ENCODE measurements around the gene ZNF621. TPM values are rescaled to one million over a fixed set of nuclear protein-coding genes. Genes with fewer than 3 reads are reported as not detected.

ZNF621 gene
- total RNA-seq, 2 donors from 2014 or later: 6.6 to 7.0 TPM

GRCh38 chr3:40583691-40584090 lies 58.9 kb downstream of the ZNF621 start:
- Histone ChIP-seq H3K4me3 (no peak overlapping the region), H3K9me3 (no peaks in the 10 kb centered on the region), H3K36me3 (no peaks in the 10 kb centered on the region), H3K27me3 (no peaks in the 10 kb centered on the region), H3K4me1 (peaks cover 0 to 29% of the 10 kb centered on the region in 2 donors), H3K27ac (no peak overlapping the region)
- no peak for DNase-seq (ENCODE audit: low spot score)
- TF ChIP-seq, protein P1, sequence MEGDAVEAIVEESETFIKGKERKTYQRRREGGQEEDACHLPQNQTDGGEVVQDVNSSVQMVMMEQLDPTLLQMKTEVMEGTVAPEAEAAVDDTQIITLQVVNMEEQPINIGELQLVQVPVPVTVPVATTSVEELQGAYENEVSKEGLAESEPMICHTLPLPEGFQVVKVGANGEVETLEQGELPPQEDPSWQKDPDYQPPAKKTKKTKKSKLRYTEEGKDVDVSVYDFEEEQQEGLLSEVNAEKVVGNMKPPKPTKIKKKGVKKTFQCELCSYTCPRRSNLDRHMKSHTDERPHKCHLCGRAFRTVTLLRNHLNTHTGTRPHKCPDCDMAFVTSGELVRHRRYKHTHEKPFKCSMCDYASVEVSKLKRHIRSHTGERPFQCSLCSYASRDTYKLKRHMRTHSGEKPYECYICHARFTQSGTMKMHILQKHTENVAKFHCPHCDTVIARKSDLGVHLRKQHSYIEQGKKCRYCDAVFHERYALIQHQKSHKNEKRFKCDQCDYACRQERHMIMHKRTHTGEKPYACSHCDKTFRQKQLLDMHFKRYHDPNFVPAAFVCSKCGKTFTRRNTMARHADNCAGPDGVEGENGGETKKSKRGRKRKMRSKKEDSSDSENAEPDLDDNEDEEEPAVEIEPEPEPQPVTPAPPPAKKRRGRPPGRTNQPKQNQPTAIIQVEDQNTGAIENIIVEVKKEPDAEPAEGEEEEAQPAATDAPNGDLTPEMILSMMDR (IDR thresholded peaks at IDR 0.05): no peak

DNA sequence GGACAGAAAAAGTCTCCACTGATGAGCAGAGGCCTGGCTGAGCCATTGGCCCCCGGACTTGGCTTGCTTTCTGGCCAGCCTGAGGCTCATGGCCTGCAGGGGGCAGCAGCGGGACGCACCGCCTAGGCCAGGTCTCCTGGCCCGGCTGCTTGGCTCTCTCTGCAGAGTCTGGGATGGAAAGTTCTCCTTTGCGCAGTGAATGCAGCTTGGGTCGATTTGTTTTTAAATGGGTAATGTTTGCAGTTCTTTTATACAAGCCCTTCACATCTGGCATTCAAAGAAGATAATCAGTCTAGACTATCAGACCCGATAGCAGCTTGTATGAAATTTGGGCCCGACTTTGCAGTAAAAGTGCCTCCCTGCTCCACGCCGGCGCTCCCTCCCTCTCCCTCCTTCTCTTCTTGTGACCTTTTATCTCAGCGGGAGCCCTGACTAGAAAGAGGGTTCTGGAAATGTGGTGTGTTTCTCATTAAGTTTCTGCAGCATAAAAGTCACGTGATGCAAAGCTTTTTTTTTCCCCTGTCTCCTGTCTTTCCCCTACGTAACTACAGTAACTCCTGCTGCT lies 59.9 kb downstream of the ZNF621 start:
- Histone ChIP-seq H3K4me3 (no peak overlapping the region), H3K9me3 (no peaks in the 10 kb centered on the region), H3K27me3 (no peaks in the 10 kb centered on the region), H3K4me1 (peaks cover 0 to 29% of the 10 kb centered on the region in 2 donors), H3K27ac (no peak overlapping the region), H3K36me3 (no peaks in the 10 kb centered on the region)
- DNase-seq (ENCODE audit: low spot score): peak; percentile 91
- TF ChIP-seq, protein P1 (IDR thresholded peaks at IDR 0.05): peak; percentile 97 to 98

GRCh38 chr3:40585381-40586016 lies 60.7 kb downstream of the ZNF621 start:
- H3K36me3 ChIP-seq: no peaks in the 10 kb centered on the region
- no peaks in the 10 kb centered on the region for H3K27me3 ChIP-seq
- no peak overlapping the region for H3K4me3 ChIP-seq
- no peak for DNase-seq (ENCODE audit: low spot score)
- no peak overlapping the region for H3K27ac ChIP-seq
- no peaks in the 10 kb centered on the region for H3K9me3 ChIP-seq
- TF ChIP-seq, protein P1 (IDR thresholded peaks at IDR 0.05): no peak
- peaks cover 0 to 29% of the 10 kb centered on the region in 2 donors for H3K4me1 ChIP-seq

DNA sequence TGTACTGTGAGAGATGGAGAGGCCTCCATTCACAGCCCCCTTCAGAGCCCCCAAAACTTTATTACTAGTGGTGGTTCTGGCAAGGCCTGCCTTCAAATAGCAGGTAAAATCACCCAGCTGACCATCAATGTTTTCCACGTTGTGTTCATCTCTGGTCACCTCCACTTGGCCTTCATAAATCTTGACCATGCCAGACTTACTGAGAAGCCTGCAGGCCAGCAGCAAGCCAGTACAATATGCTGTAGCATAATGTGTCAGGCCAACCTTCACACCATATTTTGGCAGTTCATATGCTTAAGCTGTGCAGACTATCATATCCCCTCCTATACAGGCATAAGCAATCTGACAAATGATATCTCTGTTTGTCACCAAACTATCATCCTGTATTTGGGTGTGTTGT lies 62.1 kb downstream of the ZNF621 start:
- Histone ChIP-seq H3K4me1 (peaks cover 0 to 29% of the 10 kb centered on the region in 2 donors), H3K27me3 (no peaks in the 10 kb centered on the region), H3K9me3 (no peaks in the 10 kb centered on the region), H3K4me3 (no peak overlapping the region), H3K36me3 (no peaks in the 10 kb centered on the region), H3K27ac (no peak overlapping the region)
- no peak for DNase-seq (ENCODE audit: low spot score)
- TF ChIP-seq, protein P1 (IDR thresholded peaks at IDR 0.05): no peak

GRCh38 chr3:40588406-40588805 lies 63.6 kb downstream of the ZNF621 start:
- no peak for DNase-seq (ENCODE audit: low spot score)
- H3K27me3 ChIP-seq: no peaks in the 10 kb centered on the region
- no peaks in the 10 kb centered on the region for H3K36me3 ChIP-seq
- H3K9me3 ChIP-seq: no peaks in the 10 kb centered on the region
- no peak overlapping the region for H3K4me3 ChIP-seq
- H3K4me1 ChIP-seq: peaks cover 0 to 19% of the 10 kb centered on the region in 2 donors
- TF ChIP-seq, protein P1 (IDR thresholded peaks at IDR 0.05): no peak
- H3K27ac ChIP-seq: no peak overlapping the region

Other genes starting within 250 kb of the ZNF621 start
- gene EIF1B, start 215.3 kb upstream of the ZNF621 start, total RNA-seq: 100 to 1,000 TPM in 1 of 2 donors, 10 to 100 TPM in 1; 63.9 to 131 TPM
- under 1 TPM; 0.12 to 0.59 TPM for gene ENTPD3, start 137.8 kb upstream of the ZNF621 start, total RNA-seq
- 100 to 1,000 TPM; 182 to 247 TPM for gene RPL14, start 67.6 kb upstream of the ZNF621 start, total RNA-seq
- gene ZNF619, start 47.8 kb upstream of the ZNF621 start, total RNA-seq: 1 to 10 TPM; 1.7 to 3.3 TPM
- 1 to 10 TPM; 2.0 to 3.6 TPM for gene ZNF620, start 18.9 kb upstream of the ZNF621 start, total RNA-seq

Data from right atrium auricular region (tissue), 2 donors.